Measurements from ENCODE around the gene CTRB2.
"Not testable (repeated sequence)": the region's sequence is repeated elsewhere in the genome, so short reads cannot be mapped to it uniquely, and the experiment has no call there.

The CTRB2 gene

DNA sequence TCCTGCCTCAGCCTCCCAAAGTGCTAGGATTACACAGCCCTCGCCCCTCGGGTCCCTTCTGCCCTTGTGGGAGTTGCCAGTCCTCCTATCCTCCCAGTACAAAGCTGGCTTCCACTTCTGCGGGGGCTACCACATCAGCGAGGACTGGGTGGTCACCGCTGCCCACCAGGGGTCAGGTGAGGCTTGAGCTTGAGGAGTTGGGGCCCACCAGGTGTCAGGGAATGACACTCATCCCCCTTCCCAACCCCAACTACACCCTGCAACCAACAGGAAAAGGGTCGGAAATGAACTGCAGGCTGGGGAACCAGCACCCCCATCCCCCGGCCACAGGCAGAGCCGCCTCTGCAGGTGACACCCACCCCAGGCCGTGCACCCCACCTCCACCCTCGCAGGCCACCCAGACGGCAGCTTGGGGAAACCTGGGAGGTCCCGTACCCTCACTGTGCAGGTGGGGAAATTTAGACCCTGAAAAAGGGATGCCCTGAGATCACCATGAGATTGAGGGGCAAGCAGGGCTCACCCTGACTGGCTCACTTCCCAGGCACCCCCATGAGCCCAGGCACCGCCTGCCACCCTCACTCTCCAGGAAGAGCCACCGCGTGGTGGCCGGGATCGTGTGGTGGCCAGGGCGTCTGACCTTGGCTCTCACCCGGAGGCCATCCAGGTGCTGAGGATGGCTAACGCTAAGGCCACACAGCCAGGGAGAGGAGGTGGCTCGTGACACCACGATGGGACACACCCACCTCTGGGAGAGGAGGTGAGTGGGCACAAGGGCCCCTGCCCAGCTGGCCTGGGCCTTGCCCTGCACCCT, 19.8 kb upstream of the CTRB2 start:
- no peak for DNase-seq (ENCODE audit: low spot score)

DNA sequence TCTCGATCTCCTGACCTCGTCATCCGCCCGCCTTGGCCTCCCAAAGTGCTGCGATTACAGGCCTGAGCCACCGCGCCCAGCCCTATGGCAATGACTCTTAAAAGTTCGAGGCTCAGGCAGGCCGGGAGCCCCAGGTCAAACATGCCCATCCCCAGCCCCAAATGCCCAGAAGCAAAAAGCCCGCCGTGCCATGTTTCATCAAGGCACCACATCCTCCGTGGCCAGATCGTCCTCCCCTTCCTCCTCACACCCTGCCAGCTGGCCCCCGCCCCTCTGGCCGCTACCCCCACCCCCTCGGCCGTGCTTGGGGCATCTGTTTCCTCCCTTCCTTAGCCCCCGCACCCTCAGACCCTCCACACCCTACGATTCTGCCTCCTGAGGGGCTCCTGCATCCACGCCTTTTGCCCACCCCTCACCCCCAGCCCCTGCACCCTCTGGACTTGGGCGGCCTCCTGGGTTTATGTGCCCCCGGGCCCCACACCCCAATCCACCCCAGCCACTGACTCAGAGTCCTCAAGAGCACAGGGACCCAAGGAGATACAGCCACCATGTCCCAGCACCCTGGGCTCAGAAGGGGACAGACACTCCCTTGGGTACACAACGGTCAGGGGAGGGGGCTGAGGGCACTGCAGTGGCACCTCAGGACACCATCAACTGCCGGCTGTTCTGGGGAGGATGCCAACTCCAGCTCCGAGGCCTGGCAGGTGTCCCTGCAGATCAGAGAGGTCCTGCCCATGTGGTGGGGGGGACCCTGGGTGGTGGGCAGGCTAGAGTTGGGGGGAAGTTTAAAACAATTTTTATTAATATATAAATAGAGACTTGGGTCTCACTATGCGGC, 18.9 kb upstream of the CTRB2 start:
- no peak for DNase-seq (ENCODE audit: low spot score)

DNA sequence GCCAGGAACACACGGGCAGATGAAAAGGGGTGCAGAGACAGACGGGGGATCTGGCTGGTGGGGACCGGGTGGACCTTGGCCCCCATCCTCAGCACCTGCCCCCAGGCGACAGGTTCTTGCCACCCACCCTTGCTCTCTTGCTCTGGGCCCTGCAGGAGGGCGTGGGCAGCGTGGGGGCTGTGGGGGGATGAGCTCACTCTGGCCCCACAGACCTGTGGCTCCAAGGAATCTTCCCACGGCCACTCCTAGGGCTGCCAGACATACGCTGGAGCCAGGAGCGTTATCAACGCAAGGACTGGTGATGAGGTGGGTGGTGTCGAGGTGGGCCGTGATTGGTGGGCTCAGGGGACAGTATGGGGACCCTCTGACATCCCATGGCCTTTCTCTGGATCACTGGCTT, 18.1 kb upstream of the CTRB2 start:
- DNase-seq (ENCODE audit: low spot score): no peak

DNA sequence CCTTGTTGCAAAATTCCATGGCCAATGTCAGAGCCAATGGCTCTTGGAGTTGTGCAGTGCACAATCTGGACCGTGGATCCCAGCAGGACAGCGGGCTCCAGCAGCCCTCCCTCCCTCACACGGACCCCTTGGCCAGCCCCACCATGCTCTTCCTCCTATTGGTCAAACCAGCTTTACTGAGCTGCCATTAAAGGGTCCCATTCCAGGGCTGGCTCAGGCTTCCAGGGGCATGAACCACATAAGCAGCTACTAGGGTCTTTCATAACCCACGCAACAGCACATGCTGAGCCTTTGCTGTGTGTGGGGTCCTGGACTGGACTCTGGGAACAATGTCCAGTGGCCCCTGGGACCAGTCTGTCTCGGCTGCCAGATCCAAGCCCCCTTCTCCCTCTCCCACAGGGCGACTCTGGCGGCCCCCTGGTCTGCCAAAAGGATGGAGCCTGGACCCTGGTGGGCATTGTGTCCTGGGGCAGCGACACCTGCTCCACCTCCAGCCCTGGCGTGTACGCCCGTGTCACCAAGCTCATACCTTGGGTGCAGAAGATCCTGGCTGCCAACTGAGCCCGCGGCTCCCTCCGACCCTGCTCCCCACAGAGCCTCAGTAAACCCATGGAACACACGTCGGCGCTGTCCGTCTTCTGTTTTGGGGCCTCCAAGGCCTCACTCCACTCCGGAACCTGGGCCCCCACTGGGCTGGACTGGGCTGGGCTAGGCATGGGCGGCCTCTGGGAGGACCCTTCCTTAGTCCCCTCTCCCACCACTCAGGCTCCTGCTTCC, 17.5 kb upstream of the CTRB2 start:
- DNase-seq (ENCODE audit: low spot score): no peak

DNA sequence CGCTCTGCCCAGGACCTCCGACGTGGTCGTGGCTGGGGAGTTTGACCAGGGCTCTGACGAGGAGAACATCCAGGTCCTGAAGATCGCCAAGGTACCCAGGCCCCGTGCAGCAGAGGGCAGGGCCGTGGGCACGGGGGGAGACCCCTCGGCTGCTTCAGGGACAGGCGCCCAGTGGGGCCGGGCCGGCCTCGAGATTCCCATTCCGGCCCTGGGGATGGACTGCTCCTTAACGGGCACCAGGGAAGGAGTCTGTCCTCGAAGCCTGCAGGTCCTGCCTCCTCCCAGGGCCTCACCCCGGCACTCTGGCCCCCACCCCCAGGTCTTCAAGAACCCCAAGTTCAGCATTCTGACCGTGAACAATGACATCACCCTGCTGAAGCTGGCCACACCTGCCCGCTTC, 16.2 kb upstream of the CTRB2 start:
- DNase-seq (ENCODE audit: low spot score): not testable (repeated sequence)

DNA sequence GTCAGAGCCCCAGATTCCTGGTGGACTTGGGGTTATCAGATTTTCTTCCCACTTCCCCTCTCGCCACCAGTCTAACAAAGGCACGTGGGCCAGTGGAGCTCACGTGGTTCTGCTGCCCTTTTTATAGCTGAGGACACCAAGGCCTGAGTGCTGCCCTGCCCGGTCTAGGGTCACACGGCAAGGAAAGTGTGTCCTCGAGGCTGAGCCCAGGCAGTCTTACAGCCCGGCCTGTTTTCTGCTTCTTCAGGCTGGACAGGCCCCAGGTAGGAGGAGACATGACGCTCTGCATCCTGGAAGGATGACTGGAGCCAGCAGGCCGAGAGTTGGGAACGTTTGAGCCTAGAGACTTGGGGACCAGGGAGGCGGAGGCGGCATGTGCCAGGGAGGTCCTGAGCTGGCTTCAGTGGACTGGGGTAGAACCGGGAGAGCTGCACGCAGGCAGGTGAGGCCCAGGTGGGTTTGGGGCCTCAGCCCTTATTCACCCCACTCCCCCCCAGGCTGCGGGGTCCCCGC, 15.4 kb upstream of the CTRB2 start:
- no peak for DNase-seq (ENCODE audit: low spot score)

DNA sequence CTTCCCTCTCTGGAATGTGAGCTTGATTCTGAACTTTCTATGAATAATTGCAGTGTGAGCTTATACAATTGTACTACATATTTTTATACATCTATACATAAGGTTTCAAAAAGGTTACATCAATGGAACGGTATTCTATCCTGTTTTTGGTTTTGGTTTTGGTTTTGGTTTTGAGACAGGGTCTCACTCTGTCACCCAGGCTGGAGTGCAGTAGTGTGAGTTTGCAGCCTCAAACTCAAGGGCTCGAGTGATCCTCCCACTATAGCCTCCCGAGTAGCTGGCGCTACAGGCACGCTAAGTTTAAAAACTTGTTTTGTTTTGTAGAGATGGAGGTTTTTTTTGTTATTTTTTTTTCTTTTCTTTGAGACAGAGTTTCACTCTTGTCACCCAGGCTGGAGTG, 12.9 kb upstream of the CTRB2 start:
- DNase-seq (ENCODE audit: low spot score): no peak

DNA sequence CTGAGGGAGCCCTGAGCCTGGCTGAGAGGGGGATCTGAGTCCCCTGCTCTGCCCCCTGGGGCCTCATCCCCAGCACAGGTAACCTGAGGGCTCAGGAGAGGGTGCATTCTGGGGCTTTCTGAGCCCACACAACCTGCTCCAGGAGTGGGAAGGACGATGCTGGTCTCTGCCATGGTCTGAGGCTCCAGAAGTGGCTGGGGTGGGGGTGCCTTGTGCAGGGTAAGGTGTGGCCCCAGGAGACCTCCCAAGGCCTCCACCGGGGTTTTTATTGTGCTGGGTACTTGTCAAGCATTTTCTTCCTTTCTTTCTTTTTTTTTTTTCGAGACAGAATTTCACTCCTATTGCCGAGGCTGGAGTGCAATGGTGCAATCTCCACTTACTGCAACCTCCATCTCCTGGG, 12.1 kb upstream of the CTRB2 start:
- DNase-seq (ENCODE audit: low spot score): no peak

DNA sequence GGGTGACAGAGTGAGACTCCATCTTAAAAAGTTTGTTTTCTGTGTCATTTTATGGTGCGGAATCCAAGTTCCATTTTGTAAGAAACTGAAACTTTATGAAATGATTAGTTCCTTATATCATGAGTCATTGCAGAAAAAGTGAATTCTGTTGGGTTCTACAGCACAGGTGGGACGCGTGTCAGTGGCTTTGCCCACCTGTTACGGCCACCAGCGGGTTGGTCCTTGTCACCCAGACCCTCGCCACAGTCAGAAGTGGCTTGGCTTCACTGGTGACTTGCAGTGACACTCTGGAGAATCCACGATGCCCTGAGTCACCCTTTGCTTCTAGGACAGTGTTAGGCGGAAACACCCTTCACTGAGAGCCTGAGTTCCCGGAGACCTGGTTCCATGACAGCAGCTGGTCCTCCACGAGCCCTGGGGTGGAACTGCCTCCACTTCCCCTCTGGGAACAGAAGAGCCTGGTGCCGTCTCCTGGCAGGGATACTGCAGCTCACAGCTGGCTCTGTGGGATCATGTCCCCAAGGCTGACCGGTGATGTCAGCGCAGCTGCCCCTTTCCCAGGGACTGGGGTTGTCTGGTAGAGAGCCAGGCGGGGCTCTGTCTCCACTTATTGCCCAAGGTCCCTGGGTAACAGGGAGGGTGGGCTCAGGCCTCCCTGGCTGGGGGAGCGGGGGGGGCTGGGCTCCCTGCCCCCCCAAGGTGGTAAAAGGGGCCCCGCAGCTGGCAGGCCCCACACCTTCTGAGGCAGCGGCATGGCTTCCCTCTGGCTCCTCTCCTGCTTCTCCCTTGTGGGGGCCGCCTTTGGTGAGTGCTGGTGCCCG, 11.5 kb upstream of the CTRB2 start, which contains the start of gene CTRB1:
Gene CTRB1 (plus strand): TSS at position 733 of the 821 bp plus-strand sequence. CDS start 20 bp downstream, at position 753.
- no peak for DNase-seq (ENCODE audit: low spot score)

DNA sequence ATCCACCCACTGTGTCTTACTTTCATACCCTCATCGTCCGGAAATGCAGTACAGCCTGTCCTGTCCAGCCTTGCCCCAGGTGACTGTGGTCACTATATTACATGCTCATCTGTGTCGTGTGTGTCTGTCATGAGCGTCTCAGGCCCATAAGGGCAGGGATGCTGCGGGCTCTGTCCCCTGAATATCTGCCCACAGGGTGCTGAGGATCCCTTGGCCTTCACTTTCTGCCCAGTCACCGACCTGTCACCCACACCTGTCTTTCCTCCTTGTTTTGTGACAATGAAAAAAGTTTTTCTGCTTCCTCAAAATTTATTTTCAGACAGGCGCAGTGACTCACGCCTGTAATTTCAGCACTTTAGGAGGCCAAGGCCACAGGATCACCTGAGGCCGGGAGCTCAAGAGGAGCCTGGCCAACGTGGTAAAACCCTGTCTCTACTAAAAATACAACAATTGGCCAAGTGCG, 10.5 kb upstream of the CTRB2 start:
- DNase-seq (ENCODE audit: low spot score): no peak

DNA sequence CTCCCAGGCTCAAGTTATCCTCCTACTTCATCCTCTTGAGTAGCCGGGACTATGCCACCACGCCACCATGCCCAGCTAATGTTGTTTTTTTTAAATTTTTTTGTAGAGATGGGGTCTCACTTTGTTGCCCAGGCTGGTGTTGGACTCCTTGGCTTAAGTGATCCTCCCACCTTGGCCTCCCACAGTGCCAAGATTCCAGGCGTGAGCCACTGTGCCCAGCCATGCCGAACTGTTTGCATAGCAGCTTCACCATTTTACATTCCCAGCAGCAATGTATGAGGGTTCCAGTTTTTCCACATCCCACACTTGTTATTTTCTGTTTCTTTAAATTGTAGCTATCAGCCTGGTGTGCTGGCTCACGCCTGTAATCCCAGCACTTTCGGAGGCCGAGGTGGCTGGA, 9.6 kb upstream of the CTRB2 start:
- DNase-seq (ENCODE audit: low spot score): no peak

DNA sequence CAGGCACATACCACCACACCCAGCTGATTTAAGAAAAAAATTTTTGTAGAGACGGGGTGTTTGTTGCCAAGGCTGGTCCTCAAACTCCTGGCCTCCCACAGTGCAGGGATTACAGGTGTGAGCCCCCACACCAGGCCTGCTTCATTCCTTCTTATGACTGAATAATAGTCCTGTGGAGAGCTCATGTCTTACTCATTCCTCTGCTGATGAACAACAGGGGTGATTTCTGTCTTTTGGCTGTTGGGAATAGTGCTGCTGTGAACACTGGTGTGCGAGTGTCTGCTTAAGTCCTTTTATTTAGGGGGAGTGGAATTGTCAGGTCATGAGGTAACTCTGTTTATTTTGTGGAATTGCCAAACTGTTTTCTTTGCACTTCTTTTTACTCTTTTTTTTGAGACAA, 9.2 kb upstream of the CTRB2 start:
- no peak for DNase-seq (ENCODE audit: low spot score)

DNA sequence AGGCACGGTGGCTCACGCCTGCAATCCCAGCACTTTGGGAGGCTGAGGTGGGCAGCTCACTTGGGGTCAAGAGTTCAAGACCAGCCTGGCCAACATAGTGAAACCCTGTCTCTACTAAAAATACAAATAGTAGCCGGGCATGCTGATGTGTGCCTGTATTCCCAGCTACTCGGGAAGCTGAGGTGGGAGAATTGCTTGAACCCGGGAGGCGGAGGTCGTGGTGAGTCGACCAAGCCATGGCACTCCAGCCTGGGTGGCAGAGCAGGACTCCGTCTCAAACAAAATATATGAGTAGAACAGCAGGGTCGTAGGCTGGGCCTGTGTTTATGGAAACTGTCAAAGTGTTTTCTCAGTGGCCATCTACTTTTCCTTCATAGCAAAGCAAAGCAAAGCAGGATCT, 4.3 kb upstream of the CTRB2 start:
- DNase-seq (ENCODE audit: low spot score): not testable (repeated sequence)

DNA sequence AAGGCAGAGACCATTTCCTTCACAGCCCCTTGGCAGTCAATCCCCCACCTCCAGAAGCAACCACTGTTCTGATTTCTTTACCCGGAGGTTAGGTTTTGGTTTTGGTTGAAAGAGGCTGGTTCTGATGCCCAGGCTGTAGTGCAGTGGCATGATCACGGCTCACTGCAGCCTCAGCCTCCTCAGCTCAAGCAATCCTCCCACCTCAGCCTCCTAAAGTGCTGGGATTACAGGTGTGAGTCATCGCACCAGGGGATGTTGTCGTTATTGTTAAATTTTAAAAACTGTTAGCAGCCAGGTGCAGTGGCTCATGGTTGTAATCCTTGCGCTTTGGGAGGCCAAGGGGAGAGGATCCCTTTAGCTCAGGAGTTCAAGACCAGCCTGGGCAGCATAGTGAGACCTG, 3.0 kb upstream of the CTRB2 start:
- DNase-seq (ENCODE audit: low spot score): no peak

DNA sequence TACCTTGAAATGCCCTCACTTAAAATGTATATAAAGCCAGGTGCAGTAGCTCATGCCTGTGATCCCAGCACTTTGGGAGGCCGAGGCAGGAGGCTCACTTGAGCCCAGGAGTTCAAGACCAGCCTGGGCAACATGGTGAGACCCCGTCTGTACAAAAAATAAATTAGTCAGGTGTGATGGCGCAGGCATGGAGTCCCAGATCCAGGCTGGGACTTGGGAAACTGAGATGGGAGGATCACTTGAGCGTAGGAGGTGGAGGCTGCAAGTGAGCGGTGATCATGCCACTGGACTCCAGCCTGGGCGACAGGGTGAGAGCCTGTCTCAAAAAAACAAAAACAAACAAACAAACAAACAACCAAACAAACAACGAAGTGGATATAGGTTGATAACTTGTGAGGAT, 2.6 kb upstream of the CTRB2 start:
- not testable (repeated sequence) for DNase-seq (ENCODE audit: low spot score)

DNA sequence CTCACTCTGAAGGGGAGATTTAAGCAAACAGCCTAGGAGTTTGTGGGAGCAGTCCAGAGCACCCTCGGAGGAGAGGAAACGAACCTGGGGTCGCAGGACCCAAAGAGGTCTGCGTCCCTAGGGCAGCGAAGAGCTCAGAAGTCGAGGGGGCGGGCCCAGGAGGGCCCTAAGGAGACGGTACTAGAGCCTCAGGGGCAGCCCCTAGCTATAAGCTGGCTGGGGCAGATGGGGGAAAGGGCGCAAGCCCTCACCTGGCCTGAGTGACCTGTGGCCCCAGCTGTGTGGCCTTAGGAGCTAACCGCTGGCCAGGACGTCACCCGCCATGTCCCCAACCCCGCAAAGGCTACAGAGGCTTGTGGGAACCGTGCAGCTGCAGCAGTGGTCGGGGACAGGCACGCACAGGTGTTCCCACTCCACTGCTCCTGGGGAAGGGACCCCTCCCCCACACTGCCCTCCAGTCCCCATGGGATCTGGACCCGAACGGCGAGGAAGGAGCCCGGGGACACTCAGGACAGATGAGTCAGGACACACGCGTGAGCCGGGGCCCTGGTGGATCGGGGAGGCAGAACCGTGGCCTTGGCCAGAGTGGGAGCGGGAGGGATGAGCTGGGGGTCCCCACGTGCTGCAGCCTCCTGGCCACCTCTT, 2.0 kb upstream of the CTRB2 start:
- DNase-seq (ENCODE audit: low spot score): no peak

DNA sequence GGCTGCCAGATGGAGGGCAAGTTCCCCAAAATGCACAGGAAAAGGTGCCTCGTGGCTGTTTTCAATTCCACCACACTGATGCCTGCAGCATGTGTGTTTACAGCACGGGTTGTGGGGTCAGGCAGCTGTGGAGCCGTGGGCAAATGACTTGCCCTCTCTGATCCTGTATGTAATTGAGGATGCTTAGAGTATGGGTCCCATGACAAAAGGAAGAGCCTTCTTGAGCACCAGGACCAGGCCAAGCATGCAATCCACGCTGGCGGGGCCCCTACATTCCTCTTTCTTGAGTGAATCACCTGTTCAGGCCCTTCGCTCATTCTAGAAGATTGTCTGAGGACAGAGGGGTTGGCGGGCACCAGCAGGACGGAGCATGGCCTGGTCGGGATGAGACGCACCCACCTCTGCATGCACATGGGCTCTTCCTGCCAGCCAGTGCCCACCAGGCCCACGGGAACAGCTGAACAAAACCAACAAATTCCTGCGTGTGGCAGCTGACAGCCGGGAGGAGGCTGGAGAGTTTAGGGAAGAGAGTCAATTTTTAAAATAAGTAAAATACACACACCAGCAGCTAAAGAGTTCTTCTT, 1.4 kb upstream of the CTRB2 start:
- DNase-seq (ENCODE audit: low spot score): no peak

DNA sequence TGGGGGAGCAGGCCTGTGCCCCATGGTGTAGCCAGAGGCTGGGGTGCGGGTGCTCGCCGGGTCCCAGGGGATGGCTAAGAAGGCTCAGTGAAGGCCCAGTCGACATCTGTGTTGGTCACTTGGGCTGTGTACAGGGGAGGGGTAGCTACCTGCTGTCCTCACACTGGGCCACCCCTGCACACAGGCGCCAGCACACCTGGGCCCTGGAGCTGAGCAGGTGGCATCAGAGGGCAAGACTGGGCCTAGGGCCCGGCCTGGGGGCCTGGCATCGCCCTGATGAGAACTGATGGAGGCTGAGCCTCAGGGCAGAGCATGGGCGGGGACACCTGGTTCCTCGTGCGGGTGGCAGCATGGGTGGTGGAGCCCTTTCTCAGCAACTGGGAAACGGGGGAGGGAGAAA, 870 bp upstream of the CTRB2 start:
- DNase-seq (ENCODE audit: low spot score): no peak

DNA sequence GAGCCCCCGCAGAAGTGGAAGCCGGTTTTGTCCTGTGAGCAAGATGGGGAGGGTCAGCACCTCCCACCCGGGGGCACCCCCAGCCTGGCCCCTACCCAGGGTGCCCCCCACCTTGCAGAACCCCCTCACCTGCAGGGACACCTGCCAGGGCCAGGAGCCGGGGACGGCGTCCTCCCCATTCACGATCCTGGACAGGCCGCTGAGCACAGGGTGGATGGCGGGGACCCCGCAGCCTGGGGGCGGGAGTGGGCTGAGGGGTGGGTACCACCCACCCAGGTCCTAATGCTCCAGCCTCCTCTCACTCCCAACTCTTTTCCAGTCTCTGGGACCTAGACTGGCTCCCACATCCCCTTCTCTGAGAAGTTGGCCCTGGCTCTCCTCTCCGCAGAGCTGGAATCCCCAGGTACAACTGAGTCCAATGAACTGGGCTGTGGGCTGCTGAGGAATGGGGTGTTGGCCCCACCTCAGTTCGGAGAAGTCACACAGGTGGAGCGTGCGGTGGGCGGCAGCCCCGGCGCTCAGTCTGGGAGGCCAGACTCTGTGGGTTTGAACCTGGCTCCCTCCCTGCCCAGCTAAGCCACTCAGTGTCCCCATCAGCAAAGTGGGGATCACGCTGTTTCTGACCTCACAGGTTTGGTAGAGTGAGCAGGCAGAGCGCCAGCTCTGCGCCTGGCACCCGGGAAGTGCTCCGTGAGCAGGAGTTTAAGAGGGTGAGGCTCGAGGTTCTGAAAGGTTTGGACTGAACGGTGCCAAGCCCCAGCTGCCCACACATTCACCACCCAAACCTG, 806 bp downstream of the CTRB2 start:
- DNase-seq (ENCODE audit: low spot score): not testable (repeated sequence)

DNA sequence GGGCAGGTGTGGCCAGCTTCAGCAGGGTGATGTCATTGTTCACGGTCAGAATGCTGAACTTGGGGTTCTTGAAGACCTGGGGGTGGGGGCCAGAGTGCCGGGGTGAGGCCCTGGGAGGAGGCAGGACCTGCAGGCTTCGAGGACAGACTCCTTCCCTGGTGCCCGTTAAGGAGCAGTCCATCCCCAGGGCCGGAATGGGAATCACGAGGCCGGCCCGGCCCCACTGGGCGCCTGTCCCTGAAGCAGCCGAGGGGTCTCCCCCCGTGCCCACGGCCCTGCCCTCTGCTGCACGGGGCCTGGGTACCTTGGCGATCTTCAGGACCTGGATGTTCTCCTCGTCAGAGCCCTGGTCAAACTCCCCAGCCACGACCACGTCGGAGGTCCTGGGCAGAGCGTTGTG, 1.5 kb downstream of the CTRB2 start:
- DNase-seq (ENCODE audit: low spot score): not testable (repeated sequence)
